Measurements from ENCODE around the gene CASTOR1.

Gene CASTOR1

DNA sequence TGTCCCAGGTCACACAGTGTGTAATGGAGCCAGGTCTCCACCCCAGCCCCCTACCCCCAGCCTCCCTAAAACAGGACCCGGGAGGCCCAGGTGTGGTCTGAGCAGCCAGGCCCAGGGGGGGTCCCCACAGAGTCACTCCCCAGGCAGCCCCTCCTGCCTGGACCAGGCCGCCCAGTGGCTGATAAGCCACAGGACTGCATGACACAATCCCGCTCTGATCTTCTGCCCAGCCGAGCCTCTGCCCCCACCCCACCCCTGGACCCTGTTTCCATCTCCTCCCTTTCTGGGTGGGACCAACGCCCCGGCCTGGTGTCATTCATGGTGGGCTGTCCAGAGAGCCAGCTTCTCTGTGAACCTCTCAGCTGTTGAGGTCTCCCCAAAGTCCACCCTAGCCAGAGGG, 35.0 kb downstream of the CASTOR1 start:
- H3K4me3 Mint-ChIP-seq = no peak overlapping the region
- ATAC-seq (no peak), DNase-seq (no peak)
- H3K9me3 Mint-ChIP-seq = no peaks in the 10 kb centered on the region
- H3K4me1 Mint-ChIP-seq = peaks cover 76% of the 10 kb centered on the region
- peaks cover 8% of the 10 kb centered on the region for H3K27me3 Mint-ChIP-seq
- H3K27ac Mint-ChIP-seq = peak overlapping the region in 1 of 2 donors; percentile 43

DNA sequence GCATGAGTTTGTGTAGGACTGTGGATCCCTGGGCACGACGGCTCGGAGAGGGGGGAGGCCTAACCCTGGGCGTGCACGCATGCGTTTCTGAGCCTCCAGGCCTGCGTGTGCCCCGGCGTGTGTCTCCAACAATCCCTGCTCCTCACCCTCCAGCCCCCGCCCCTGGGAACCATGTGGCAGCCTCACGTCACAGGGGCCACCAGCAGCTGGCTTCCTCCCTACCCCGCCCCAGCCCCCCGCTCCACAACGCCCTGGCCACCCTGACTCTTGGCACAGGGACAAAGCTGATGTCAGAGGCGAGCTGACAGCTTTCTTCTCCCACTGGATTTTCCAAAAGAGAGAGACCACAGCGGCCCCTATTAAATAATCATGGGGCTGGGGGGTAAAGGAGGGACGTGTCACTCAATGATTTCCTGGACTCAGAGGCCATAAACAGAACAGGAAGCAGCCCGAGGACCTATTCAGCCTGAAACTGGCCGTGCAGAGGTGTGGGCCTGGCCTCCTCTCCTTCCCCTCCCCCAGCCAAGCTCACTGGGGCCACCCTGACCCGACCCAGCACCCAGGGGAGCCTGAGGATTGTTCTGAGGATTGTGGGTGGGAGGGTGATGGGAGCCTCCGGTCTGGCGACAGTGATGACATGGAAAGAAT, 36.0 kb downstream of the CASTOR1 start:
- Mint-ChIP-seq H3K9me3 (no peaks in the 10 kb centered on the region), H3K4me1 (peaks cover 83% of the 10 kb centered on the region), H3K27ac (peak overlapping the region in 1 of 2 donors; percentile 10), H3K27me3 (peaks cover 8% of the 10 kb centered on the region), H3K4me3 (peak overlapping the region in 1 of 2 donors; percentile 13)
- ATAC-seq (no peak), DNase-seq (no peak)

DNA sequence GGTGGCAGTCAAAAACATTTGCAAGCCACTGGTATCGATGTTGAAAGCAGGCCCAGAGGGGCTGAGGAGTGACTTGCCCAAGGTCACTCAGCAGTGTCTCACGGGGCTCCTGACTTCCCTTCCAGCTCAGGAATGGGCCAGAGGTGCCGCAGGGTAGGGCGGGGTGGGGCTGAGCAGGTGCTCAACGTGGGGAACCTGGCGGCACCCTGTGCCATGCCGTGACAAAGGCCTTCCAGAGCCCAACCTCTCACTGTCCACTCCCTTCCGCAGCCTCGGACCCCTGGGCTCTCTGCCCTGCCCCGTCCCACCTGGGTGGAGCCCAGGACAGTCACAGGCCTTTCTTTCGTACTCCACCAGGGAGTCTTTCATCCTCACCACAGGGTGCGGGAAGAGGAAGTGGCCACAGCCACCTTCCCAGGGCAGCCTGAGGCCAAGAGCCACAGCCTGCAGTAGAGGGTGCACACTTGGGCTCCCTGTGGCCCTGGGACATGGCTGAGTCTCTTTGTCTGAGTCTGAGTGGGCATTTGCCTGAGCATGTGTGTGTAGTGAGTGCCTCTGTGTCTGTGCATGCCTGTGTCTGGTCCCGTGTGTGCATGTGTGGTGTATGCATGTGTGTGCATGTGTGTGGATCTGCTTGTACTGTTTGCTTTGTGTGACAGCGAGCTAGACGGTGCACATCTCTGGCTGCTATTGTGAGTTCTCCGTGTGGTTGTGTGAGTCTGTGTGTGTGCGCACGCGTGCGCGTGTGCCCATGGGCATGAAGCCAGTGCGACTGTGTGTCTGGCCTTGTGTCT, 36.7 kb downstream of the CASTOR1 start:
- ATAC-seq (no peak), DNase-seq (no peak)
- H3K4me1 Mint-ChIP-seq = peaks cover 84% of the 10 kb centered on the region
- H3K4me3 Mint-ChIP-seq = peak overlapping the region in 1 of 2 donors; percentile 1
- peak overlapping the region in 1 of 2 donors; percentile 31 for H3K27ac Mint-ChIP-seq
- H3K9me3 Mint-ChIP-seq = no peaks in the 10 kb centered on the region
- H3K27me3 Mint-ChIP-seq = peaks cover 8% of the 10 kb centered on the region

DNA sequence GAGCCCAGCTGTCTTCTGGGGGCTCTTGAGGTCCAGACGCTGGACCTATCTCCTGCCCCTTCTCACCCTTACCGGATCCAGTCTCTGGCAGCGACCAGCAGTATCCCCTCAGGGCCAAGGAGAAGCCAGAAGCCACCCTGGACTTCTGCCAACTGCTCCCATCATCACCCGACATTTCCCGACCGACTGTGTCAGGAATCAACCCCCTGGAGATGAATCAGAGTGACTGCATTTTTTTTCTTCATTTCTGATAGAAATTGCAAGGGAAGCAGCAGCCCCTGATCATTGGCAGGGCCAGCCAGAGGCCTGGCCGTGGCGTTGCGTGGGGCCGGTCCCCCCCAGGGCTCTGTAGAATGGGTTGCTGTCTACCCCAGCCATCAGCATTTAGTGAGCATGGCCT, 37.6 kb downstream of the CASTOR1 start:
- H3K27ac Mint-ChIP-seq = no peak overlapping the region
- H3K4me1 Mint-ChIP-seq = peaks cover 88% of the 10 kb centered on the region
- DNase-seq (no peak), ATAC-seq (no peak)
- no peaks in the 10 kb centered on the region for H3K9me3 Mint-ChIP-seq
- peaks cover 2% of the 10 kb centered on the region for H3K27me3 Mint-ChIP-seq
- peak overlapping the region in 1 of 2 donors; percentile 27 for H3K4me3 Mint-ChIP-seq

DNA sequence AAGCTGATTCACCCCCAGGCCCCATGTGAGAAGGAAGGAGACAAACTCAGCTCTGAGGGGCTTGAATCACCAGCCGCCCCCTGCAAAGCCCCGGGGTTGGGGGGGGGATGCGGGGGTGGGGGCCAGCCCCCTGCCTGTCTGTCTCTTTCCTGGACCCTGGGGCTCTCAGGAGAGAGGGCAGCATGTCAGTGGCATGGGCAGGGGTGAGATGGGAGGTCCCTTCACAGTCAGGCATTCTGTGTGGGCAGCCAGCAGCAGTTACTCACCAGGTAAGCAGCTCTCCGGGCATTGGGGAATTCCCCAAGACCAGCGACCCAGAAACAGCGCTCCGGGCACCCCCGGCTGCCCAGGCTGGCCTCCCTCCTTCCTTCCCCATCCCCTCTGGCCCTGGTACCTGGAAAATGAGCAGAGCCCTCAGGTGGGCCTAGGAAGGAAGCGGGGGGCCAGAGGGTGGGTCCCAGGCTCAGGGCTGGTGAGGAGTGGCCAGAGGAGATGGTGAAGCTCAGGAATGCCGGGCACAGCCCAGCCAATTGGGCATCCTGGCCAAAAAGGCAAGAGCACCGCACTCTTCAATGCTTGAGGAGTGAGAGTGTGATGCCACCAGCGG, 38.5 kb downstream of the CASTOR1 start:
- Mint-ChIP-seq H3K27me3 (no peaks in the 10 kb centered on the region), H3K27ac (peak overlapping the region; percentile 21 to 49), H3K4me1 (peaks cover 87% of the 10 kb centered on the region), H3K4me3 (peak overlapping the region; percentile 55), H3K9me3 (no peaks in the 10 kb centered on the region)
- ATAC-seq (peak; percentile 47), DNase-seq (peak in 1 of 2 donors; percentile 57)

DNA sequence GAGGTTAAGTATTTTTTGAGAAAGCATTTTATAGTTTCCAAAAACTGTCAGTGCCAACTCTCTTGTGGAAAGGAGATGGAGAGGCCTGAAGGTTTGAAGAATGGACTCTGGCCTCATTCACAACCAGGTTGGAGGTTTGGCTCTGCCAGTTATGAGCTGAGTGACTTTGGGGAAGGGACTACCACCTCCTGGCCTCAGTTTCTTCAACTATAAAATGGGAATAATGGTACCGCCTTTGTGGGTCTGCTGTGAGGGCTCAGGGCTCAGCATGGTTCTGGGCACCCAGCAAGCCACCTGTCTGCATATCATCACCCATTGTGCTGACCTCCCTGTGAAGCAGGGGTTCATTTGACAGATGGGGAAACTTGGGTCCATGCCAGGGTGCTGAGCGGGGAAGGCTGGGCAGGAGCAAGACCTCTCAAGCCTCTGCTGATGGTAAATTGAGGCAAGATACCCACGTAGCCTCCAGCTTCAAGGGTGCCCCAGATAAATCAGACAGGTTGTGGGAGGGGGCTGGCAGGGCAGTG, 39.2 kb downstream of the CASTOR1 start:
- H3K27me3 Mint-ChIP-seq = no peaks in the 10 kb centered on the region
- peaks cover 87% of the 10 kb centered on the region for H3K4me1 Mint-ChIP-seq
- DNase-seq (no peak), ATAC-seq (no peak)
- peak overlapping the region in 1 of 2 donors; percentile 41 for H3K4me3 Mint-ChIP-seq
- H3K9me3 Mint-ChIP-seq = no peaks in the 10 kb centered on the region
- peak overlapping the region; percentile 75 to 80 for H3K27ac Mint-ChIP-seq

DNA sequence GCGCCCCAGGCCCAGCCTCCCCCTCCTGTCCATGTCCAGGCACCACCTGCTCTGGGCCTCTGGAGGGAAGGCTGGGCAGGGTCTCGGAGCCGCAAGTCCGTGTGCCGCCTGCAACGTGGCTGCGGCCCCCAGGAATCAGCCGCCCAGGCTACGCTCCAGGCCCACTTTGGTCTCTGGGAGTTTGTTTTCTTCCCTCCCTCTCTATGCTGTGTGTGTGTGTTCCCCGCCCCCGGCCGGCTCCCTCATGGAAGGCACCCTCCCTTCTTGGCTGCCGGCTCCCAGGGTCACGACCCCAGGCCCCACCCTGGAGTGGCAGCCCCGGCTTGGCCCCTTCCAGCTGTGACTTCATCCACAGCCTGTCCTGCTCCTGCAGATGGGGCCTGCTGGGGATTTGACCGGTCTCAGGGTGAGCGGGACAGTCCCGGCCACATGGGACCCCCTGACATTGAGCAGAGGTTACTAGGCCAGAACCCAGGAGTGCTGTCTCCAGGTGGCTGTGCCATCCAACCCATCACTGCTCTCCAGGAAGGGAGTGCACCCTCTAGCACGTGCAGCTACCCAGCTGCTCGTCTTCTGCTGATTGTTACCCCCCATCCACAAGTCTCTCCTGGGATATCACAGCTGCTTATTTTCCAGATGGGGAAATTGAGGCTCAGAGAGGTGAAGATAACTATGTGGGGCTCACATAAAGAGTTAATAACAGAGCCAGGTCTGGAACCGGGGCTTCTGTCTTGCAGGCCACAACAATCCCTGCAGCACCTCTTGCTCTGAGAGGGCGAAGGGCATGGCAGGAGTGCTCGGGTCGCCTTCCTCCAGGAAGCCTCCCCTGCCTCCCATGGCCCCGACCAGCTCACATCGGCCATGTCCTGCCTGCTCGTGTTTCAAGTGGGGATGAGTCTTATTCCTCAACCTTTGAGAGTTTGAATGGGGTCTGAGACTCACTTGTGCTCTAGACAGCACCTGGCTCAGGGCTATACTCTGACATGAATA, 40.0 kb downstream of the CASTOR1 start:
- no peaks in the 10 kb centered on the region for H3K27me3 Mint-ChIP-seq
- no peak for DNase-seq
- H3K4me3 Mint-ChIP-seq = peak overlapping the region; percentile 32 to 96

DNA sequence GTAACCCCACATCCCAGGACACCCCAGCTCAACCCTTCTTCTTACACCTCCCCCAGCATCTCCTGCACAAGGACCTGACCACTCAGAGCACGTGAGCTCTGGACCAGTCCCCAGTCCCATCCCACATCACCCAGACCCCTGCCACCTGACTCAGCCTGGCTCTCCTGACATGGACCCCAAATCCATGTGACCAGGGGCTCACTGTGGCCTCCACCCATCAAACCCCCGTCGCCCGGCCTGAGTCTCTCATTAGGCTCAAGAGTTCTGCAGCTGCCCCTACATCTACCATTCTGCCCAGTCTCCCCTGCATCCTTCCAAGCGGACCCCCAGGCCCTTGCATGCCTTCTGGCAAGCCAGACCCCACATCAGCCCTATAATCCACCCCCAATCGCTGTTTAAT, 40.8 kb downstream of the CASTOR1 start:
- Mint-ChIP-seq H3K27ac (peak overlapping the region in 1 of 2 donors; percentile 95), H3K4me1 (peaks cover 99% of the 10 kb centered on the region), H3K4me3 (peak overlapping the region; percentile 96 to 100), H3K9me3 (no peaks in the 10 kb centered on the region), H3K27me3 (no peaks in the 10 kb centered on the region)
- ATAC-seq = no peak
- no peak for DNase-seq

More for the DNA sequence above, 40.0 kb downstream of the CASTOR1 start:
- ATAC-seq = no peak
- Mint-ChIP-seq H3K9me3 (no peaks in the 10 kb centered on the region), H3K27ac (peak overlapping the region; percentile 75 to 80), H3K4me1 (peaks cover 94% of the 10 kb centered on the region)

DNA sequence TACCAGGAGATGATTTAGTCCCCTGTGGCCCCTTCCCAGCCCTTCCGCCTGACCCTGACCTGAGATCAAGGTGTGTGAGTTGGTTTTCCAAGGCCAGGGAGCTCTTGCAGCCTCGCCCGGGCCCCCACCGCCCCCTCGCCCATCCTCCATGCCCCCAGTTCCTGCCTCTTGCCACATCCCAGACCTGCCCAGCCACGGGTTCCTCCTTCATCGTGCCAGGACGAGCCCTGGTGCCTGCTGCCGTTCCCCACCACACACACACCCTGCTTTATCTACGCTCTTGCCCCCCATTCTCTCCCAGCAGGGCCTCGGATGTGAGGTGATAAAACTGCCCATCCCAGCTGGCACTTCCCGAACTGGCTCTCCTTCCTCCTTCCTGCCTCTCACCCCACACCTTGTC, 41.3 kb downstream of the CASTOR1 start:
- peak overlapping the region; percentile 96 to 100 for H3K4me3 Mint-ChIP-seq
- ATAC-seq = no peak
- H3K9me3 Mint-ChIP-seq = no peaks in the 10 kb centered on the region
- DNase-seq = no peak
- H3K27me3 Mint-ChIP-seq = no peaks in the 10 kb centered on the region
- peaks cover 99% of the 10 kb centered on the region for H3K4me1 Mint-ChIP-seq
- H3K27ac Mint-ChIP-seq = peak overlapping the region; percentile 60 to 100

DNA sequence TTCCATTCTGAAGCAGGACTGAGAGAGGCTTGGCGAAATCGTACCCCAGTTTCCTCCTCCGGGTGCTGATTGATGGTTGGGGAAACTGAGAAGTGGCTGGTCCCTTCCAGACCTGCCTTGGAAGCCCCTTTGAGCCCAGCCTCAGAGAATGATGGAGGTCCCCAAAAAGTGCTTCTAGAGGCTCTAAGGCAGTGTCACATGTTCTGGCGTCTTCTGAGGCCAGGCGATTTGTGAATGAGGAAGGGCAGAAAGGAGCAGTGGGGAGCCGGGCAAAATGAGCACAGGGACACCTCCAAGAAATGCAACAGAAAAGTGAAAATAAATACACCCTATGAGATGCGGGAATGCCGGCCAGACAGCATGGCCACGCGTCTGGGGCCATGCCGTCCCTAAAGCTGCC, 41.7 kb downstream of the CASTOR1 start:
- DNase-seq (no peak), ATAC-seq (no peak)
- peaks cover 99% of the 10 kb centered on the region for H3K4me1 Mint-ChIP-seq
- H3K27ac Mint-ChIP-seq = peak overlapping the region; percentile 60 to 100
- no peaks in the 10 kb centered on the region for H3K9me3 Mint-ChIP-seq
- no peaks in the 10 kb centered on the region for H3K27me3 Mint-ChIP-seq
- H3K4me3 Mint-ChIP-seq = peak overlapping the region; percentile 96 to 100

DNA sequence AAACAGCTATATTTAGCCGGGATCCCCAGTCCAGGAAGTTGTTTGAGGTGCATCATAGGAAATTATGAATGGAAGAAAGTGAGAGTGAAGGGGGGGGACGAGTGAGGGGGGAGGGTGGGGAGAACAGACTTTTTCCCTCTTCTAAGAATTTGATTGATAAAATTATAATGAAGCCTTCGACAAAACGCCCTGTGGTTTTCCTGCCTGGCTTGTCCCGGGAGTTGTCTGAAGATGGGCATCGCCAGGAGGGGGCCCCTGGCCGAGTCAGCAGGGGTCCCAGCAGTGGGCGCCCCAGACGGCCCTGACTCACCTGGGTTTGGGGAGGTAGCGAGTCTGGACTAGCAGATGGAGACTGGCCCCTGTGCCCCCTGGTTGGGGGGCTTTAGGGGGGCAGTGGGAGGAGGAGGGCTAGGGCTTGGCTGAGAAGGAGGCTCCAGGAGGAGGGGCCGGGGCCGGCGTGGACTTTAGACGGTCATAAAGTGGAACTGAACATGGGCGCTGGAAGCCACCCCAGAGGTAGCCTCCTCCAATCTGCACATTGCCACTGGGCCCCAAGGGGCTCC, 42.4 kb downstream of the CASTOR1 start:
- H3K27ac Mint-ChIP-seq = peak overlapping the region; percentile 97 to 100
- H3K4me1 Mint-ChIP-seq = peaks cover 99% of the 10 kb centered on the region
- ATAC-seq = peak; percentile 24
- no peaks in the 10 kb centered on the region for H3K27me3 Mint-ChIP-seq
- no peaks in the 10 kb centered on the region for H3K9me3 Mint-ChIP-seq
- H3K4me3 Mint-ChIP-seq = peak overlapping the region; percentile 96 to 100
- DNase-seq = peak in 1 of 2 donors; percentile 52

DNA sequence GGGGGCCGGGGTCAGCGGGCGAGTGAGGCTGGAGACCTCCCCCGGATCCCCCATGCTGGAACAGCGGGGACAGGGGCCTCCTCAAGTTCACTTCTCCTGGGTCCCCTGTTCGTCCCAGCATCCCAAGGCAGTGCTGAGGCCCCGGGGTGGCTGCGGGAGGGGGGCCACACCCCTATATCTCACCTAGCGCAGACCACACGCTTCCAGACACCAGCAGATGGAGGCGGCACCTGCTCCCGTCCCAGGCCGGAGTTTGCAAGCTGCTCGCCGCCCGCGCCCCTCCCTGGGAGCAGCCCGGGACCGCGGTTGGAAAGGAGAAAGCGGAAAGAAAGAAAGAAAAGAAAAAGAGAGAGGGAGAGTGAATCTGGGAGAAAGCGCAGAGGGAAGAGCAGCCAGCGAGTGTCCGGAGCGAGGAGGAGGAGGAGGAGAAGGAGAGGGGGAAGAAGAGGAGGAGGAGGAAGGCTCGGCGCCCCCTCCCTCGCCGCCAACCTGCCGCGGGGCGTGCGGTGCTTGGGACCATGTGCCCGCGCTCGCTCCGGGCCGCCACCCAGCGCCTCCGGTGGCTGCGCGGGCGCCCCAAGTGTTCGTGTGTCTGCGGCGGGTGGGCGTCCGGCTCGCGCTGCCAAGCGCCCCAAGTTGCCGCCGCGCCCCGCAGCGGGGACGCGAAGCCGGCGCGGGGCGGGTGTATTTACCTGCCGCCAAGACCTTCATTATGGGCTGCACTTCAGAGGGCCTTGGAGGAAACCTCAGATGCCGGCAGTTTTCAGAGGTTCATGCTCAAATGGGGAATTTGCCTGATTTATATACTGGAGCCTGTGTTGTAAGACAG, 43.1 kb downstream of the CASTOR1 start, which contains the start of gene LIF:
TSS of gene LIF (minus strand) at position 775 of the 829 bp plus-strand sequence. CDS start at position 711, 64 bp downstream.
- H3K27me3 Mint-ChIP-seq = no peaks in the 10 kb centered on the region
- H3K27ac Mint-ChIP-seq = peak within 1 kb of the TSS; percentile 99 to 100
- peaks cover 99% of the 10 kb centered on the region for H3K4me1 Mint-ChIP-seq
- H3K4me3 Mint-ChIP-seq = peak within 1 kb of the TSS; percentile 96 to 100
- DNase-seq (peak; percentile 68 to 72), ATAC-seq (peak; percentile 65)
- no peaks in the 10 kb centered on the region for H3K9me3 Mint-ChIP-seq

DNA sequence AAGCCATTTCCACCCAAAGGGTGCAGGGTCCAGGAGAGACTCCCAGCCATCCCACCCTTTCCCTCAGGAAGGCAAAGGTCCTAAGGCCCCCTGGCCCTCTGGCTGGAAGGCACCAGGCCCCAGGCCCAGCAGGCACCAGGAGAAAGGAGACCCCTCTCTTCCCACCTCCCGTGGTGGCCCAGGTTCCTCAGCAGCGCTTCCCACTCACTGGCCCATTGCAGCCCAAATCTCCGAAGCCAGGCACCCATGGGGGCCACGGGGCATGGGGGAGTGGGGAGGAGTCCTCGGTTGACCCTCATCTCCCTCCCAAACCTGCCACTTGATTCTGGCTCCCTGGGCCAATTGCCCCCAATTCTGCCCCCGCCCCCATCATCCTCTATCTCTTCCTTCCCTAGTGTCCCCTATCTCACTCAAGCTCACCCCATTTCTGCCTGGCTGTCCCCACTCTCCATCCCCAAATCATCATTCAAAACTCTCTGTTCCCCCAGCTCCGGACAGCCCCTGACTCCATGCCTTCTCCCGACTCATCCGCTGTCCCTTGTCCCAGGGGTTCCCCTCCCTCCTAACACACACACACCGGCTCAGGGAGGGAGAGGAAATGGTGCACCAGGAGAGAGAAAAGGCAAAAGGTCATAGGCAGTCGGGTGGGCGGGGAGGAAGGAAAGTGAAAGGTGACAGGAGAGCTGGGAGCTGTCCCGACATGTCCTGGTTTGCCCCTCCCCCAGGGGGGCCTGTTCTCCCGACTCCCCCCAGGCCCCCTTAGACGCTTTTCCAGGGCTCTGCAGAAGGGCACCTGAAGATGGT, 43.9 kb downstream of the CASTOR1 start:
- Mint-ChIP-seq H3K27ac (peak overlapping the region; percentile 97 to 99), H3K4me1 (peaks cover 99% of the 10 kb centered on the region), H3K27me3 (no peaks in the 10 kb centered on the region), H3K4me3 (peak overlapping the region; percentile 96 to 100), H3K9me3 (no peaks in the 10 kb centered on the region)
- ATAC-seq (peak; percentile 1), DNase-seq (peak in 1 of 2 donors; percentile 42)

All from stimulated activated naive CD8-positive, alpha-beta T cell treated with anti-CD3 and anti-CD28 coated beads, Interleukin-15, amount 100 ng/mL, for 72 hours (primary cell).